SK-N-SH treated with all-trans-retinoic acid at 6 μM for 48 hours (cell line): ENCODE measurements around the gene ADGRG6.

Experiments
- ARNTL ChIP-seq: fragments of 450-650 bp; formaldehyde crosslinking; IDR thresholded peaks from 2 replicates; pipeline ENCODE4 v1.5.0; 2020; ENCODE audit warnings: low read depth, mild to moderate bottlenecking, moderate library complexity, borderline replicate concordance
- GLIS3 ChIP-seq: fragments of 250-450 bp; sonication (Bioruptor Pico); IDR thresholded peaks from 2 replicates; pipeline ENCODE4 v1.5.0; 2020; ENCODE audit warnings: mild to moderate bottlenecking, moderate library complexity
- TOX ChIP-seq: fragments of 250-450 bp; sonication (Bioruptor Pico); IDR thresholded peaks from 2 replicates; pipeline ENCODE4 v1.8.0; 2021; ENCODE audit warnings: mild to moderate bottlenecking, moderate library complexity, borderline replicate concordance
- ZNF8 ChIP-seq: fragments of 450-650 bp; formaldehyde crosslinking; IDR thresholded peaks from 2 replicates; pipeline ENCODE4 v1.5.0; 2020; ENCODE audit warnings: mild to moderate bottlenecking, moderate library complexity
- TF ChIP-seq, protein P1 (sequence below): fragments of 250-450 bp; sonication (Bioruptor Pico); IDR thresholded peaks from 2 replicates; pipeline ENCODE4 v1.8.0; 2020; ENCODE audit warnings: mild to moderate bottlenecking, moderate library complexity, borderline replicate concordance

DNA sequence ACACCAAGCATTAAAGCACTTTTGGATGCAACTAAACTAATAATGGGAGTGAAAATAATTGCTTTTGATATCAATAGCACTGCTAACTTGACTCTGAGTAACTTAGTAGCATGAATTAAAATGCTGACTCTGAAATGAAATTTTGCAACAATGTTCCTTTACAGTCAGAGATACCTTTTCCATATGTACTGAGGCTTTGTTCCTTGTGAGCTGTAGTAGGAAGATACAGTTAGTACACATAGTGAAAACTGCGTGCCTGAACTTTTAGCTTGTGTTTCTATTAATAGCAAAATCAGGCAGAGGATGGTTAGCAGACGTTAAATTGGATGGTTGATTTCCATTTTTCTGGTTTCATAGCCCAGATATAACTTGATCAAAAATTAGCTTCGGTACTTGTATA, 18.6 kb downstream of the ADGRG6 start:
- TF ChIP-seq, protein P1, sequence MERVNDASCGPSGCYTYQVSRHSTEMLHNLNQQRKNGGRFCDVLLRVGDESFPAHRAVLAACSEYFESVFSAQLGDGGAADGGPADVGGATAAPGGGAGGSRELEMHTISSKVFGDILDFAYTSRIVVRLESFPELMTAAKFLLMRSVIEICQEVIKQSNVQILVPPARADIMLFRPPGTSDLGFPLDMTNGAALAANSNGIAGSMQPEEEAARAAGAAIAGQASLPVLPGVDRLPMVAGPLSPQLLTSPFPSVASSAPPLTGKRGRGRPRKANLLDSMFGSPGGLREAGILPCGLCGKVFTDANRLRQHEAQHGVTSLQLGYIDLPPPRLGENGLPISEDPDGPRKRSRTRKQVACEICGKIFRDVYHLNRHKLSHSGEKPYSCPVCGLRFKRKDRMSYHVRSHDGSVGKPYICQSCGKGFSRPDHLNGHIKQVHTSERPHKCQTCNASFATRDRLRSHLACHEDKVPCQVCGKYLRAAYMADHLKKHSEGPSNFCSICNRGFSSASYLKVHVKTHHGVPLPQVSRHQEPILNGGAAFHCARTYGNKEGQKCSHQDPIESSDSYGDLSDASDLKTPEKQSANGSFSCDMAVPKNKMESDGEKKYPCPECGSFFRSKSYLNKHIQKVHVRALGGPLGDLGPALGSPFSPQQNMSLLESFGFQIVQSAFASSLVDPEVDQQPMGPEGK (CRISPR knock-in tag): no peak
- no peak for TF ChIP-seq GLIS3 (CRISPR knock-in tag)
- no peak for TF ChIP-seq TOX (CRISPR knock-in tag)
- TF ChIP-seq ZNF8 (CRISPR knock-in tag): no peak
- TF ChIP-seq ARNTL (CRISPR knock-in tag): no peak
